SK-N-SH (cell line): Measurements from ENCODE around the gene TTC39B. TPM values are rescaled to one million over a fixed set of nuclear protein-coding genes. Genes with fewer than 3 reads are reported as not detected.

Experiments
- CTCF ChIA-PET: fragments of 300-600, 350-600 bp; formaldehyde crosslinking; extraction: SDS; loops from one replicate; lab custom pipeline; 2021; lab: Yijun Ruan, JAX
- POLR2A ChIA-PET: fragments of 350-600 bp; sonication (Branson Sonifier 250); formaldehyde crosslinking; extraction: SDS; loops from one replicate; lab custom pipeline; 2020; ENCODE audit warnings: antibody characterized with exemption, inconsistent platforms; lab: Yijun Ruan, JAX
- DNase-seq: peaks from one replicate; pipeline ENCODE4 v3.0.0; 2012
- H2AFZ ChIP-seq: fragments of 200-600 bp; sonication (generic); 2 replicates; pipeline ENCODE4 v1.8.1; 2016; ENCODE audit warnings: antibody characterized with exemption, mild to moderate bottlenecking, low read depth
- H3F3A ChIP-seq: fragments of 200-600 bp; sonication (generic); replicated peaks from 2 replicates; pipeline ENCODE3; 2016; ENCODE audit warnings: antibody characterized with exemption, mild to moderate bottlenecking; ENCODE audit not compliant: insufficient read depth
- H3K27ac ChIP-seq, 2 experiments: fragments of 200-500 bp in 1 of 2; fragments of 200-600 bp in 1 of 2; sonication (Bioruptor generic) in 1 of 2; sonication (generic), shearing (Covaris generic) in 1 of 2; 2 replicates each; pipeline versions ENCODE4 v1.5.1 to v1.6.1; 2014 to 2016; ENCODE audit warnings: low read depth in 2 of 2, inconsistent platforms in 1 of 2, low read length in 1 of 2, mild to moderate bottlenecking in 1 of 2, mixed read lengths in 1 of 2
- H3K27me3 ChIP-seq: fragments of 200-600 bp; sonication (generic), shearing (Covaris generic); 2 replicates; pipeline ENCODE4 v1.6.1; 2016; ENCODE audit warnings: mixed run types; ENCODE audit not compliant: insufficient read depth
- H3K36me3 ChIP-seq, 2 experiments: fragments of 200-500 bp in 1 of 2; fragments of 200-600 bp in 1 of 2; sonication (Bioruptor generic) in 1 of 2; sonication (generic) in 1 of 2; replicated peaks in 1 of 2; 2 replicates each; pipeline versions ENCODE3 to v1.5.1; 2014 to 2016; ENCODE audit warnings: low read length in 1 of 2, mild to moderate bottlenecking in 1 of 2; ENCODE audit not compliant: insufficient read depth in 2 of 2, control insufficient read depth in 1 of 2
- H3K4me1 ChIP-seq, 2 experiments: fragments of 200-500 bp in 1 of 2; fragments of 200-600 bp in 1 of 2; sonication (Bioruptor generic) in 1 of 2; sonication (generic), shearing (Covaris generic) in 1 of 2; 2 replicates each; pipeline versions ENCODE4 v1.5.1 to v1.6.1; 2014 to 2016; ENCODE audit warnings: low read depth in 1 of 2, low read length in 1 of 2, mixed run types in 1 of 2; ENCODE audit not compliant: insufficient read depth in 2 of 2, control insufficient read depth in 1 of 2
- H3K4me2 ChIP-seq: fragments of 200-600 bp; sonication (generic), shearing (Covaris generic); 2 replicates; pipeline ENCODE4 v1.6.1; 2017; ENCODE audit warnings: mixed run types
- H3K4me3 ChIP-seq, 2 experiments: fragments of 200-500 bp in 1 of 2; fragments of 200-600 bp in 1 of 2; sonication (Bioruptor generic) in 1 of 2; sonication (generic), shearing (Covaris generic) in 1 of 2; 2 replicates each; pipeline versions ENCODE4 v1.5.1 to v1.8.1; 2014 to 2016; ENCODE audit warnings: low read depth in 2 of 2, inconsistent platforms in 1 of 2, low read length in 1 of 2, mild to moderate bottlenecking in 1 of 2, mixed read lengths in 1 of 2, moderate library complexity in 1 of 2
- H3K79me2 ChIP-seq: fragments of 200-600 bp; sonication (generic); 2 replicates; pipeline ENCODE4 v1.8.1; 2017; ENCODE audit warnings: mild to moderate bottlenecking; ENCODE audit not compliant: insufficient read depth
- H3K9ac ChIP-seq: fragments of 200-600 bp; sonication (generic); 2 replicates; pipeline ENCODE4 v1.6.1; 2017; ENCODE audit warnings: mixed run types
- H3K9me2 ChIP-seq: fragments of 200-600 bp; sonication (generic); 2 replicates; pipeline ENCODE4 v1.6.1; 2017; ENCODE audit warnings: mixed run types
- H3K9me3 ChIP-seq: fragments of 200-600 bp; sonication (generic); 2 replicates; pipeline ENCODE4 v1.6.1; 2017; ENCODE audit warnings: mixed run types, mild to moderate bottlenecking, moderate library complexity
- H4K20me1 ChIP-seq: fragments of 200-600 bp; sonication (generic); 2 replicates; pipeline ENCODE4 v1.6.1; 2017; ENCODE audit warnings: mild to moderate bottlenecking, mixed run types; ENCODE audit not compliant: insufficient read depth
- CHD2 ChIP-seq: fragments of 150-350 bp; IDR thresholded peaks from 2 replicates; pipeline ENCODE4 v1.6.1; 2018; ENCODE audit warnings: low read length; ENCODE audit not compliant: partially characterized antibody
- CTCF ChIP-seq: fragments of 200-600 bp; sonication (generic); IDR thresholded peaks from 2 replicates; pipeline ENCODE4 v1.6.1; 2017; ENCODE audit warnings: antibody characterized with exemption, mild to moderate bottlenecking, moderate library complexity
- FOSL2 ChIP-seq: IDR thresholded peaks from 2 replicates; pipeline ENCODE4 v1.4.0; 2012; ENCODE audit warnings: low read depth, mild to moderate bottlenecking, moderate library complexity, borderline replicate concordance
- FOXM1 ChIP-seq: IDR thresholded peaks from 2 replicates; pipeline ENCODE4 v1.4.0; 2012; ENCODE audit warnings: low read depth, mild to moderate bottlenecking
- GATA2 ChIP-seq: sonication (generic); formaldehyde crosslinking; IDR thresholded peaks from 2 replicates; pipeline ENCODE4 v1.5.0; 2020; ENCODE audit warnings: mild to moderate bottlenecking, missing genetic modification reagents
- IRF3 ChIP-seq: fragments of 150-350 bp; IDR thresholded peaks from 2 replicates; pipeline ENCODE4 v1.6.1; 2016; ENCODE audit warnings: mild to moderate bottlenecking, low read depth, low read length
- MEF2A ChIP-seq: IDR thresholded peaks from 2 replicates; pipeline ENCODE4 v1.4.0; 2012; ENCODE audit warnings: low read depth, borderline replicate concordance
- NFIC ChIP-seq: IDR thresholded peaks from 2 replicates; pipeline ENCODE4 v1.4.0; 2012; ENCODE audit warnings: borderline replicate concordance
- PBX3 ChIP-seq: IDR thresholded peaks from 2 replicates; pipeline ENCODE4; 2012
- POLR2AphosphoS5 ChIP-seq: IDR thresholded peaks from 2 replicates; pipeline ENCODE4 v1.6.1; 2012; ENCODE audit warnings: low read depth, low read length
- RAD21 ChIP-seq: IDR thresholded peaks from 2 replicates; pipeline ENCODE4 v1.6.1; 2012; ENCODE audit warnings: mild to moderate bottlenecking, low read length
- RCOR1 ChIP-seq: fragments of 150-350 bp; IDR thresholded peaks from 2 replicates; pipeline ENCODE4 v1.6.1; 2017; ENCODE audit warnings: antibody characterized with exemption, low read length
- RFX5 ChIP-seq: IDR thresholded peaks from 2 replicates; pipeline ENCODE4 v1.6.1; 2012; ENCODE audit warnings: mild to moderate bottlenecking, improper control_type of control experiment, low read length
- RXRA ChIP-seq: IDR thresholded peaks from 2 replicates; pipeline ENCODE4 v1.4.0; 2012; ENCODE audit warnings: low read depth, mild to moderate bottlenecking, borderline replicate concordance
- SMC3 ChIP-seq: IDR thresholded peaks from 2 replicates; pipeline ENCODE4 v1.6.1; 2012; ENCODE audit warnings: low read depth, low read length, improper control_type of control experiment
- TCF12 ChIP-seq: IDR thresholded peaks from 2 replicates; pipeline ENCODE4 v1.4.0; 2012
- WGBS: methylation state at CpG from one replicate; pipeline ENCODE4 v1.1.6; 2017; ENCODE audit warnings: low lambda C conversion rate; 5-methylcytosine and 5-hydroxymethylcytosine counted together
- polyA plus RNA-seq, 3 experiments: library from polyadenylated mRNA; depleted of rRNA; stranded (reverse); fragments of >200 nt; gene quantifications; 2 replicates each; pipeline ENCODE4 v1.2.3, GENCODE V29; 2012
- TF ChIP-seq, protein P1 (sequence below): fragments of 150-350 bp; IDR thresholded peaks from 2 replicates; pipeline ENCODE4 v1.6.1; 2017; ENCODE audit warnings: antibody characterized with exemption, low read length, low read depth, borderline replicate concordance
- TF ChIP-seq, protein P2 (sequence below): IDR thresholded peaks from 2 replicates; pipeline ENCODE4 v1.4.0; 2012; ENCODE audit warnings: low read depth

TTC39B gene
- polyA plus RNA-seq, 1 of the 3 experiments (the other 2 are of a cell fraction), result 0.54 TPM

- Histone ChIP-seq H3K9me3 (no peaks in the 10 kb centered on the region), H3K9me2 (no peaks in the 10 kb centered on the region), H4K20me1 (no peaks in the 10 kb centered on the region), H3F3A (peaks cover 4% of the 10 kb centered on the region), H3K4me3 (peak overlapping the region; percentile 84 to 89), H3K27ac (peak overlapping the region; percentile 66 to 80; a peak in 2 of 4 replicates), H3K9ac (peak overlapping the region; percentile 83), H2AFZ (peak overlapping the region; percentile 99), H3K36me3 (no peaks in the 10 kb centered on the region)
- ChIA-PET CTCF (interaction anchor here (0.7 to 1.2 kb wide), 3 partner anchors 59 to 736 kb away, joined by 3 to 6 read pairs (median 3); no protein-coding TSS in a partner anchor), POLR2A (interaction anchor here (1.1 to 1.4 kb wide), 2 partner anchors 26 to 116 kb away, joined by 3 to 4 read pairs; no protein-coding TSS in a partner anchor)
- DNase-seq, result peak; percentile 55
- 38% methylated on average over 22 of the region's 32 CpGs for WGBS
- TF ChIP-seq TCF12 (no peak), RFX5 (no peak), RXRA (no peak), GATA2 (CRISPR knock-in tag) (no peak), PBX3 (no peak), SMC3 (no peak), NFIC (no peak), IRF3 (no peak), CTCF (no peak), CHD2 (no peak), FOSL2 (no peak), POLR2AphosphoS5 (no peak), RAD21 (no peak), MEF2A (no peak), RCOR1 (no peak), FOXM1 (no peak)
- TF ChIP-seq, protein P1, sequence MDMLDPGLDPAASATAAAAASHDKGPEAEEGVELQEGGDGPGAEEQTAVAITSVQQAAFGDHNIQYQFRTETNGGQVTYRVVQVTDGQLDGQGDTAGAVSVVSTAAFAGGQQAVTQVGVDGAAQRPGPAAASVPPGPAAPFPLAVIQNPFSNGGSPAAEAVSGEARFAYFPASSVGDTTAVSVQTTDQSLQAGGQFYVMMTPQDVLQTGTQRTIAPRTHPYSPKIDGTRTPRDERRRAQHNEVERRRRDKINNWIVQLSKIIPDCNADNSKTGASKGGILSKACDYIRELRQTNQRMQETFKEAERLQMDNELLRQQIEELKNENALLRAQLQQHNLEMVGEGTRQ, result no peak
- TF ChIP-seq, protein P2, sequence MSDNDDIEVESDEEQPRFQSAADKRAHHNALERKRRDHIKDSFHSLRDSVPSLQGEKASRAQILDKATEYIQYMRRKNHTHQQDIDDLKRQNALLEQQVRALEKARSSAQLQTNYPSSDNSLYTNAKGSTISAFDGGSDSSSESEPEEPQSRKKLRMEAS, result no peak
- TF ChIP-seq, all 33 proteins: peak for 0
- no peaks in the 10 kb centered on the region for H3K27me3 ChIP-seq
- peaks cover 0 to 8% of the 10 kb centered on the region in 2 experiments; a peak in 2 of 4 replicates for H3K4me1 ChIP-seq
- H3K79me2 ChIP-seq, result no peaks in the 10 kb centered on the region
- peak overlapping the region; percentile 95 for H3K4me2 ChIP-seq
Measured at GRCh38 chr9:15306068-15306756, 804 bp downstream of the TTC39B start.
